GM10266 (cell line): ENCODE results near the gene SOBP.

ENCODE experiments used
- DNase-seq: peaks from one replicate; pipeline ENCODE4 v3.0.0; 2012; ENCODE audit errors: extremely low spot score
- TF ChIP-seq, protein P1 (sequence below): IDR thresholded peaks from 2 replicates; pipeline ENCODE4 v1.5.1; 2012; ENCODE audit warnings: mild to moderate bottlenecking, low read depth; ENCODE audit not compliant: control insufficient read depth, insufficient read depth; ENCODE audit errors: missing control alignments

SOBP gene

DNA sequence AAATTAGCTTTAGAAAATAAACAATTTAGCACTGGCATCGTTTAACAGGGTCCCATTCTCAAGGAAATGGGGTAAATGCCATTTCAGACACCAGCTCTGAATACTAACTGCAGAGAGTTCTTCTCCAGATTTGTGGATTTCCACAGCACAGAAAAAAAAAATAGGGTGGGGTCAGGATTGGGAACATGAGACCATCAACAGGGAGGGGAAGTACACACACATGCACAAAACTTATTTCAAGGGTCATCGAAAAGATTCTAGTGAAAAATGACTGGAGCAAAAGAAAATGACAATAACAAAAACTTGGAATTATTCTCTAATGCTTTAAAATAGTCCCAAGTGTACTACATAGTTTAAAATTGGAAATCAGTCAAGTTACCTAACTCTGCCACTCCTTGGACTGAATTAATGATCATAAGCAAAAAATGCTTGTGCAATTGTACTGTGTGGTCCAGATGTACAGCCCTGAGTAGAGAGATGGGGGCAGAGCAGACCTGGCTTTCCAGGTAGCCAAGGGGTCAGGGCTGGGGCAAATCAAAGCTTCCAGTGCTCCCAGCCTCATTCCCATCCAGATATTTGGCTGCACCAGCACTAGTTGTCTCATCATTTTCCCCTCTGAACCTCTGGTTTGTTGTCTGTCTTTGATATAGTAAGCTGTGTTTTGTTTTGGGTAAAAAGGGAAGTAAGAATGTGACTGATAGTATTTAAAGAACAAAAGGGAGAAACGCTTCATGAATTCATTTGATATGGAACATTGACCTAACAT, 152.4 kb downstream of the SOBP start:
- no peak for DNase-seq
- TF ChIP-seq, protein P1, sequence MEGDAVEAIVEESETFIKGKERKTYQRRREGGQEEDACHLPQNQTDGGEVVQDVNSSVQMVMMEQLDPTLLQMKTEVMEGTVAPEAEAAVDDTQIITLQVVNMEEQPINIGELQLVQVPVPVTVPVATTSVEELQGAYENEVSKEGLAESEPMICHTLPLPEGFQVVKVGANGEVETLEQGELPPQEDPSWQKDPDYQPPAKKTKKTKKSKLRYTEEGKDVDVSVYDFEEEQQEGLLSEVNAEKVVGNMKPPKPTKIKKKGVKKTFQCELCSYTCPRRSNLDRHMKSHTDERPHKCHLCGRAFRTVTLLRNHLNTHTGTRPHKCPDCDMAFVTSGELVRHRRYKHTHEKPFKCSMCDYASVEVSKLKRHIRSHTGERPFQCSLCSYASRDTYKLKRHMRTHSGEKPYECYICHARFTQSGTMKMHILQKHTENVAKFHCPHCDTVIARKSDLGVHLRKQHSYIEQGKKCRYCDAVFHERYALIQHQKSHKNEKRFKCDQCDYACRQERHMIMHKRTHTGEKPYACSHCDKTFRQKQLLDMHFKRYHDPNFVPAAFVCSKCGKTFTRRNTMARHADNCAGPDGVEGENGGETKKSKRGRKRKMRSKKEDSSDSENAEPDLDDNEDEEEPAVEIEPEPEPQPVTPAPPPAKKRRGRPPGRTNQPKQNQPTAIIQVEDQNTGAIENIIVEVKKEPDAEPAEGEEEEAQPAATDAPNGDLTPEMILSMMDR = no peak

DNA sequence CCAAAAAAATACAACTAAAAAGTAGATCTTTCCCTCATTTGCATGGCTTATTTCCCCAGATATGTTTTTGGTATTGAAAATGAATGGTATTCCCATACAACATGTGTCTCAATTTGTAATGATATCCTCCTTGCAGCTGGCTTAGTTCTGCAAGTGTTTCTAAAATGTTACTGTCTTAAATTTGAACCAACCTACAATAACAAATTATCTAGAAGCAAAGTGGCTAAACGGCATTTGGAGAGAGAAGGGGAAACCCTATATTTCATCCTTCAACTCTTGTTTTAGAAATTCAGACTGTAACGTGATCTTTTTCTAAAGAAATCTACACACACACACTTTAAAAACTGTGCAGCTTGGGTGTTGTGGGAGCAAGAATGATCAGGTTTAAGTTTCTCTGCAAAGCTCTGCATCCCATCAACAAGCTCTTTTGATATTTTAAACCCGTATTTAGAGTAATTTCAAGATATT, 153.0 kb downstream of the SOBP start:
- TF ChIP-seq, protein P1 = no peak
- DNase-seq = no peak

DNA sequence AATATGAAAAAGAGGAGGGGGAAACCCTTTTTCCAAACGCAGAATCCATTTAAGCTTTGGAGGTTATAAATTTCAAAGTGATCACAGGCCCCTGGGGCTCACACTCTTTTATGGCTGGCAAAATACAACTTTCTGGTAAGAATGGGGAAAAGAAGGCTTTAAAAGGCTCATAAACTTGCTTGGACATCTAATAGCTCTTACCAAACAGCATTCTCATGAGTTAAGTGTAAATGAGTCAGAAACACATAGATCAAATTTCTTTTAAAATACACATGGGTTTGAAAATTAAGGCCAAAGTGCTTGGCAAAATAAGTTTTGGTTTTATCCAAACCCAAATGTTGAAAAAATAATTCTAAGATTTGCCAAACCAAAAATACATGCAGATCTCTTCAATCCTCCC, 154.6 kb downstream of the SOBP start:
- DNase-seq = no peak
- TF ChIP-seq, protein P1 = no peak

DNA sequence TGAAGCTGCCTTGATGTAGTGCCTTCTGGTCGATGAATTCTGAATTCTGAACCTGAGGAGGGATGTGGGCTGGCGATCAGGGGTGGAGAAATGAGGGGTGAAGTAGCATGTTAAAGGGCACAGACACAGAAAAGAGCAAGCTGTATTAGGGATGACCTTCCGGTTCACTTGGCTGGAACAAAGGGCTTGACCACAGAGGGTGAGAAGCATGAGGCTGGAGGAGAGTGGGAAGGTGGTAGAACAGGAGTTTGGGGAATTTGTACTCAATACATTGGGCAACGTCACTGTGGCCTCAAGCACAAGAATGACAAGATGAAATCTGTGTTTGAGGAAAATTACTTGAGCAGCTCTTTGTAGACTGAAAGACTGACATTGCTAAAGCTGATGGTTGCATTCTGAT, 155.8 kb downstream of the SOBP start:
- DNase-seq = no peak
- TF ChIP-seq, protein P1 = no peak

DNA sequence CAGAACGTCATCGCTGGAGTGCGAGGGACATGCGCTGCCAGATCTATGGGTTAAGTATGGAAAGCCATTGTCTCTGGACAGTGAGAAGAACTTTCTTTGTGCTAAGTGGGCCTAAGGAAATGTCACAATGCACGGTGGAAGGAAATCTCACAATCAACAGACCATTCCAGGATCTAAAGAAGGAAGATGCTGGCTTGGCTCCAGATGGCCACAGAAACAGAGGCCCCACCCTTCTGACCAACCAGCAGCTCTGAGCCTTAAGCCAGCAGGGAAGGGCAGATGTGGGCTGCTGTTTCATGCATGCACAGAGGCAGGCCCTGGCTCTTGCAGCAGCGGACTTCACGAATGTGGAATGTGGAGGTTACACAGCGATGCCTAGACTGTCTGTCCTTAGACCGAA, 156.3 kb downstream of the SOBP start:
- TF ChIP-seq, protein P1 = no peak
- no peak for DNase-seq

DNA sequence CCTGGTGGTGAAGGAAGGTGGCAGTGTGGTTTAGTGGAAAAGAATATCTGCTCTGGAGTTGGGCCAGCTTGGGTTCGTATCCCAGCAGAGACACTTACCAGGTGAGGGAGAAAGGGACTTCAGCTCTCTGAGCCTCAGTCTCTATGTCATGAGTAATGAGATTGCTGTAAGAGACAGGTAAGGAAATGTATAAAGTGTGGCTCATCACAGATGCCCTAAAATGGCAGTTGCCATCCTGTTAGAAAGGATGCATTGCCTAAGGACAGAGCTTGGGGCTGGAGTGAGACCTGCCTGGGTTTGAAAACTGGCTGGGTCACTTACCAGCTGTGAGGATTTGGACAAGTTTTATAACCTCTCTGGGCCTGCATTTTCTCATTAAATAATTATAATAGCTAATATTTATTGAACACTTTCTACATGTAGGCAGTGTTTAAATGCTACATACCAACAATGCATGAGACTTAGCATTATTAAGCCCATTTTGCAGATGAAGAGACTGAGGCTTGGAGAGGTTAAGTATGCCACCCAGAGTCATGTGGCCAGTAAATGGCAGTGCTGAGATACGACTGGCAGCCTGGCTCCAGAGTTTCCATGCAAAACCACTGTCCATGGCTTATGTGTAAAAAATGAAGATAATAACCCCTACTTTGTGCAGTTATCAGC, 157.0 kb downstream of the SOBP start:
- TF ChIP-seq, protein P1 = no peak
- no peak for DNase-seq

DNA sequence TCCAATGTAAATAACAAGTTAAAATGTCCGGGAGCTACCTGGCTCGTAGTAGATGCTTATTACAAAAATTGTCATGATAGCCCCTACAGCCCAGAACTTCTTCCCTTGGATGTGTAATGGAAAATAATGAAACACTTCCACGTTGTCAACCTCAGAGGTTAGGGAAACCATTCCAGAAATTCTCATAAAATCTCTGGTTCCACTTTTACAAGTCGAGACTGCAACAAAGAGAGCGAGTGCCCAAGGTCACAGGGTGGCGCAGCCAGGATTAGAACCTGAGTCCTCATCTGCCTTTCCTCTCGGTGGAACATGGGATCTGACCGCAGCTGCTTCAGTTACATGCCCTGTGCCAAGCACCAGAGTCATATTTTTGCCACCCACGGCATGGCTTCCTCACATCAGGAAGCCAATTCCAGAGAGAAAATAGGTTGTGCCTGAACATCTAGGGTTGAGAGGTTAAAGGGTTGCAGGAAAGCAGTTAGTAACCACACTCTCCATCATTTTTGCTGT, 157.6 kb downstream of the SOBP start:
- no peak for DNase-seq
- TF ChIP-seq, protein P1 = no peak
